A673 (cell line): ENCODE results near the gene TMEM97.

ENCODE experiments used
- CTCF ChIP-seq: fragments of 300-800, 200-600 bp; sonication (generic); conservative IDR thresholded peaks from 2 replicates; pipeline ENCODE4 v1.5.1; 2017; ENCODE audit warnings: low read depth, mild to moderate bottlenecking, antibody characterized with exemption, low read length, moderate library complexity, mixed read lengths
- EZH2 ChIP-seq: fragments of 200-600 bp; sonication (generic); IDR thresholded peaks from 2 replicates; pipeline ENCODE4 v1.6.1; 2017; ENCODE audit warnings: borderline replicate concordance, low read depth, mild to moderate bottlenecking, mixed read lengths, antibody characterized with exemption, low read length; ENCODE audit not compliant: poor library complexity, severe bottlenecking

- TF ChIP-seq CTCF: no peak
- TF ChIP-seq EZH2: no peak
Measured at GRCh38 chr17:28369684-28370034, 50.7 kb downstream of the TMEM97 start.
